Neural cell (in vitro differentiated cells): ENCODE data around the gene CAPNS1. TPM values are rescaled to one million over a fixed set of nuclear protein-coding genes. Genes with fewer than 3 reads are reported as not detected.

ENCODE experiments used
- H2AFZ ChIP-seq: fragments of 200-600, 300-800 bp; sonication (generic), shearing (Covaris generic); 2 replicates; pipeline ENCODE4 v1.6.0; 2014; ENCODE audit warnings: low read depth, mild to moderate bottlenecking, antibody characterized with exemption, low read length, moderate library complexity
- H3F3A ChIP-seq: fragments of 200-600 bp; shearing (Covaris generic); 2 replicates; pipeline ENCODE4 v1.6.1; 2016; ENCODE audit warnings: mild to moderate bottlenecking, moderate library complexity, mixed read lengths, antibody characterized with exemption, low read length; ENCODE audit not compliant: insufficient read depth, poor library complexity, severe bottlenecking
- H3K27ac ChIP-seq: fragments of 200-600, 300-800 bp; sonication (generic), shearing (Covaris generic); 2 replicates; pipeline ENCODE4 v1.5.1; 2014; ENCODE audit warnings: mild to moderate bottlenecking, low read length, moderate library complexity
- H3K27me3 ChIP-seq: fragments of 300-800, 200-600 bp; sonication (generic), shearing (Covaris generic); 2 replicates; pipeline ENCODE4 v1.6.0; 2014; ENCODE audit warnings: mild to moderate bottlenecking, low read depth, low read length, moderate library complexity; ENCODE audit not compliant: insufficient read depth
- H3K36me3 ChIP-seq: fragments of 300-800, 200-600 bp; sonication (generic), shearing (Covaris generic); 2 replicates; pipeline ENCODE4 v1.5.1; 2014; ENCODE audit warnings: mild to moderate bottlenecking, antibody characterized with exemption, low read length, moderate library complexity; ENCODE audit not compliant: insufficient read depth
- H3K4me2 ChIP-seq: fragments of 300-800, 200-600 bp; sonication (generic), shearing (Covaris generic); 2 replicates; pipeline ENCODE4 v1.6.0; 2014; ENCODE audit warnings: mild to moderate bottlenecking, low read length
- H3K4me3 ChIP-seq: fragments of 300-800, 200-600 bp; sonication (generic), shearing (Covaris generic); 2 replicates; pipeline ENCODE4 v1.5.1; 2014; ENCODE audit warnings: mild to moderate bottlenecking, low read length, moderate library complexity
- H3K79me2 ChIP-seq: fragments of 200-600 bp; shearing (Covaris generic); replicated peaks from 2 replicates; pipeline ENCODE4 v1.6.0; 2014; ENCODE audit warnings: mild to moderate bottlenecking, low read length, moderate library complexity; ENCODE audit not compliant: insufficient read depth
- H3K9ac ChIP-seq: fragments of 300-800, 200-600 bp; sonication (generic), shearing (Covaris generic); 2 replicates; pipeline ENCODE4 v1.6.1; 2016; ENCODE audit warnings: mild to moderate bottlenecking, low read length, mixed read lengths
- H3K9me2 ChIP-seq: fragments of 200-600 bp; shearing (Covaris generic); 2 replicates; pipeline ENCODE4 v1.6.1; 2016; ENCODE audit warnings: mild to moderate bottlenecking, low read length, mixed read lengths; ENCODE audit not compliant: insufficient read depth
- H3K9me3 ChIP-seq: fragments of 200-600, 300-800 bp; sonication (generic), shearing (Covaris generic); 2 replicates; pipeline ENCODE4 v1.6.1; 2016; ENCODE audit warnings: mild to moderate bottlenecking, mixed run types, low read length, moderate library complexity, mixed read lengths
- H4K20me1 ChIP-seq: fragments of 200-600 bp; shearing (Covaris generic); 2 replicates; pipeline ENCODE4 v1.6.1; 2016; ENCODE audit warnings: mild to moderate bottlenecking, mixed run types; ENCODE audit not compliant: insufficient read depth
- CTCF ChIP-seq: fragments of 450-650 bp; IDR thresholded peaks from 2 replicates; pipeline ENCODE4 v1.5.1; 2014; ENCODE audit warnings: antibody characterized with exemption, mild to moderate bottlenecking, moderate library complexity; ENCODE audit not compliant: poor library complexity, severe bottlenecking
- EP300 ChIP-seq: fragments of 450-650 bp; conservative IDR thresholded peaks from 2 replicates; pipeline ENCODE4 v1.6.1; 2014; ENCODE audit warnings: antibody characterized with exemption, mild to moderate bottlenecking, moderate library complexity; ENCODE audit not compliant: poor library complexity, severe bottlenecking
- EZH2 ChIP-seq: fragments of 200-600, 300-800 bp; shearing (Covaris generic), sonication (generic); IDR thresholded peaks from 2 replicates; pipeline ENCODE4 v1.6.1; 2014; ENCODE audit warnings: antibody characterized with exemption, low read length, borderline replicate concordance, mild to moderate bottlenecking; ENCODE audit not compliant: insufficient read depth, poor library complexity, severe bottlenecking
- MXI1 ChIP-seq: fragments of 450-650 bp; conservative IDR thresholded peaks from 2 replicates; pipeline ENCODE4 v1.6.1; 2014; ENCODE audit warnings: antibody characterized with exemption, mild to moderate bottlenecking; ENCODE audit not compliant: poor library complexity, severe bottlenecking
- POLR2AphosphoS5 ChIP-seq: IDR thresholded peaks from 2 replicates; pipeline ENCODE4 v1.6.1; 2012
- RAD21 ChIP-seq: fragments of 450-650 bp; conservative IDR thresholded peaks from 2 replicates; pipeline ENCODE4 v1.6.1; 2014; ENCODE audit warnings: antibody characterized with exemption, mild to moderate bottlenecking, moderate library complexity
- REST ChIP-seq: IDR thresholded peaks from 2 replicates; pipeline ENCODE4 v1.6.1; 2012; ENCODE audit warnings: borderline replicate concordance
- SMC3 ChIP-seq: fragments of 450-650 bp; conservative IDR thresholded peaks from 2 replicates; pipeline ENCODE4 v1.6.1; 2014; ENCODE audit warnings: antibody characterized with exemption, mild to moderate bottlenecking, moderate library complexity; ENCODE audit not compliant: poor library complexity
- TAF1 ChIP-seq: IDR thresholded peaks from 2 replicates; pipeline ENCODE4 v1.6.1; 2012; ENCODE audit warnings: low read depth
- polyA plus RNA-seq: library from polyadenylated mRNA; depleted of rRNA; stranded (reverse); fragments of >200 nt; gene quantifications from 2 replicates; pipeline ENCODE4 v1.2.3, GENCODE V29; 2014

CAPNS1 gene
- polyA plus RNA-seq, 1 donor from 2014 or later = 67.3 TPM

GRCh38 chr19:36121486-36122124 lies 18.3 kb upstream of the CAPNS1 start:
- Histone ChIP-seq H2AFZ (no peak overlapping the region), H3K79me2 (peaks cover 3% of the 10 kb centered on the region), H3K9me2 (no peaks in the 10 kb centered on the region), H3K4me2 (no peak overlapping the region), H3K27me3 (no peaks in the 10 kb centered on the region), H3K9ac (no peak overlapping the region), H3K9me3 (no peaks in the 10 kb centered on the region), H4K20me1 (no peaks in the 10 kb centered on the region), H3K36me3 (peaks cover 4% of the 10 kb centered on the region), H3K4me3 (no peak overlapping the region), H3K27ac (no peak overlapping the region), H3F3A (no peaks in the 10 kb centered on the region)
- TF ChIP-seq EP300 (no peak), SMC3 (no peak), TAF1 (no peak), CTCF (no peak), RAD21 (no peak), POLR2AphosphoS5 (no peak), REST (no peak)

GRCh38 chr19:36125557-36125956 lies 14.3 kb upstream of the CAPNS1 start:
- TF ChIP-seq MXI1 (no peak), EP300 (no peak)
- Histone ChIP-seq H3K27me3 (no peaks in the 10 kb centered on the region), H3K4me2 (no peak overlapping the region), H3F3A (no peaks in the 10 kb centered on the region), H3K79me2 (no peaks in the 10 kb centered on the region), H3K9me3 (no peaks in the 10 kb centered on the region), H3K4me3 (no peak overlapping the region), H3K27ac (no peak overlapping the region), H3K36me3 (peaks cover 4% of the 10 kb centered on the region), H3K9me2 (no peaks in the 10 kb centered on the region), H2AFZ (no peak overlapping the region), H3K9ac (no peak overlapping the region), H4K20me1 (no peaks in the 10 kb centered on the region)

- Histone ChIP-seq H3K27me3 (no peaks in the 10 kb centered on the region), H3K4me3 (peak overlapping the region; percentile 71), H3K9me3 (no peaks in the 10 kb centered on the region), H3K79me2 (no peaks in the 10 kb centered on the region), H3K36me3 (peaks cover 4% of the 10 kb centered on the region), H3K9ac (peak overlapping the region; percentile 66), H3K9me2 (no peaks in the 10 kb centered on the region), H3K27ac (peak overlapping the region; percentile 60), H3K4me2 (peak overlapping the region; percentile 70), H2AFZ (peak overlapping the region; percentile 63), H4K20me1 (no peaks in the 10 kb centered on the region), H3F3A (no peaks in the 10 kb centered on the region)
- no peak for TF ChIP-seq EP300
- no peak for TF ChIP-seq POLR2AphosphoS5
- TF ChIP-seq TAF1 = no peak
- TF ChIP-seq CTCF = no peak
- TF ChIP-seq EZH2 = no peak
- TF ChIP-seq MXI1 = no peak
- TF ChIP-seq SMC3 = no peak
- no peak for TF ChIP-seq RAD21
- TF ChIP-seq REST = no peak
Observed at GRCh38 chr19:36128392-36128736, 11.5 kb upstream of the CAPNS1 start.
